ENCODE results near the gene AFMID.
A peak's percentile ranks its signal among the peaks of the same experiment; 100 is the strongest.

AFMID gene

GRCh38 chr17:78240839-78241238, 53.7 kb downstream of the AFMID start:
- no peak for ATAC-seq
- TF ChIP-seq OSR1 (CRISPR knock-in tag; IDR thresholded peaks at IDR 0.05) (no peak), ZFP30 (CRISPR knock-in tag; IDR thresholded peaks at IDR 0.05) (no peak), CSDC2 (CRISPR knock-in tag; IDR thresholded peaks at IDR 0.05) (no peak), GLIS3 (CRISPR knock-in tag; IDR thresholded peaks at IDR 0.05) (no peak), TSHZ2 (CRISPR knock-in tag; IDR thresholded peaks at IDR 0.05) (no peak), ZNF8 (CRISPR knock-in tag; IDR thresholded peaks at IDR 0.05) (no peak), ZNF565 (CRISPR knock-in tag; conservative IDR thresholded peaks at IDR 0.05; ENCODE audit: low read depth) (no peak), ZNF70 (CRISPR knock-in tag; IDR thresholded peaks at IDR 0.05) (no peak), CREB5 (CRISPR knock-in tag; IDR thresholded peaks at IDR 0.05; ENCODE audit: low read depth) (no peak), PPARA (CRISPR knock-in tag; IDR thresholded peaks at IDR 0.05; ENCODE audit: borderline replicate concordance) (no peak), TOX (CRISPR knock-in tag; IDR thresholded peaks at IDR 0.05; ENCODE audit: borderline replicate concordance) (no peak), PATZ1 (CRISPR knock-in tag; IDR thresholded peaks at IDR 0.05; ENCODE audit: borderline replicate concordance) (no peak), ZFP3 (CRISPR knock-in tag; IDR thresholded peaks at IDR 0.05) (no peak), BACH2 (CRISPR knock-in tag; IDR thresholded peaks at IDR 0.05; ENCODE audit: borderline replicate concordance) (no peak), CSRNP3 (CRISPR knock-in tag; IDR thresholded peaks at IDR 0.05) (no peak), SNAI2 (CRISPR knock-in tag; IDR thresholded peaks at IDR 0.05) (no peak), TCF4 (CRISPR knock-in tag; IDR thresholded peaks at IDR 0.05; ENCODE audit: borderline replicate concordance) (no peak), ARNTL (CRISPR knock-in tag; IDR thresholded peaks at IDR 0.05; ENCODE audit: borderline replicate concordance, low read depth) (no peak), POU6F1 (CRISPR knock-in tag; IDR thresholded peaks at IDR 0.05; ENCODE audit: borderline replicate concordance, low read depth) (no peak), ZC3H10 (CRISPR knock-in tag; IDR thresholded peaks at IDR 0.05) (no peak)

GRCh38 chr17:78241277-78242023, 54.3 kb downstream of the AFMID start:
- ATAC-seq = peak; percentile 85
- TF ChIP-seq SNAI2 (CRISPR knock-in tag; IDR thresholded peaks at IDR 0.05) (no peak), TSHZ2 (CRISPR knock-in tag; IDR thresholded peaks at IDR 0.05) (peak; percentile 21; the same call in 1 of the 2 replicates)

All from SK-N-SH treated with all-trans-retinoic acid at 6 μM for 48 hours (cell line).